Activated naive CD4-positive, alpha-beta T cell treated with anti-CD3 and anti-CD28 coated beads, Interleukin-2, amount 10 ng/mL, durations not matched to agents 7 days and 5 days (primary cell): ENCODE data around the gene BTNL3.

Experiments used
- CTCF ChIA-PET: fragments of 350-600 bp; sonication (Branson Sonifier 250); formaldehyde crosslinking; loops from one replicate; lab custom pipeline; 2021; ENCODE audit warnings: antibody characterized with exemption; lab: Charles Lee
- DNase-seq: peaks from one replicate; pipeline ENCODE4 v3.0.0-alpha.2; 2020
- H3K27ac Mint-ChIP-seq: one replicate; pipeline ENCODE4 v1.8.0; 2021; ENCODE audit warnings: mild to moderate bottlenecking, moderate library complexity, mixed read lengths
- H3K27me3 Mint-ChIP-seq: one replicate; pipeline ENCODE4 v1.8.0; 2021; ENCODE audit warnings: mild to moderate bottlenecking, mixed read lengths
- H3K36me3 Mint-ChIP-seq: one replicate; pipeline ENCODE4 v1.8.0; 2021; ENCODE audit warnings: mixed read lengths
- H3K4me1 Mint-ChIP-seq: one replicate; pipeline ENCODE4 v1.8.0; 2021; ENCODE audit warnings: mixed read lengths
- H3K4me3 Mint-ChIP-seq: one replicate; pipeline ENCODE4 v1.8.0; 2021; ENCODE audit warnings: mild to moderate bottlenecking, moderate library complexity, mixed read lengths
- H3K9me3 Mint-ChIP-seq: one replicate; pipeline ENCODE4 v1.8.0; 2021; ENCODE audit warnings: mixed read lengths

BTNL3 gene

DNA sequence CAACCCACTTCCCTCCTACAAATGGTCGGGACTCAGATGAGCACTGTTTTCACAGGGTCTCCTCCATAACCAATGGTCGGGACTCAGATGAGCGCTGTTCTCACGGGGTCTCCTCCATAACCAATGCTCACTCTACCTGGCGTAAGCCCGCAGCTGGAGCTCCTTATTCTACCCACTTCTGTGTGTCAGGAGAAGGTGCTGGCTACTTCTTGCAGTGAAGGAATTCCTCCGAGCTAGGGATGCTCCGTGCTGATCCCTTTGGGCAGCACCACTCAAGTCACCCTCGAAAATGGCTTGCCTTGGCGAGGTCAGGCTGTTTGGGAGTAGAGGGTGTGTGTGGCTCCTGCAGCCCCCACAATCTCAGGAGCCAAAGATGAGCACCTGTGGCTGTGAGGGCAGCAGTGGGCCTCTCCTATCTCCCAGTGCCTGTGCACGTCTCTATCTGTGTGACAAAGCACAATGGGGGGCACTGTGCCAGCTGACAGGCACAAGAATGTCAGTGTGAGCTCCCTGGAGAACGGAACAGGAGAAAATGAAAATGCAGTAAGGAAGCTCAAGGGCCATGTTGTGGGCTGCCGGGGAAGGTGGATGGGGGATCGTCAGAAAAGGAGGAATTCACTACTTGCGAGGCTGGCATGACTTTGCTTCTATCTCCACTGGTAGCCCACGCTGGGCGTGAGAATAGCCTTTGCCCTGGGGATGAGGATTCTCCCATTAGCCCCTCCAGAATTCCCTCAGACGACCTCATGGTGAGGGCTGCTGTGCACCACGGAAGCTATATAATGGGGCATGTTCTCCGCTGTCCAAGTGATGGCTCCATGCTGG lies 47.6 kb downstream of the BTNL3 start:
- no peak for DNase-seq
- CTCF ChIA-PET, result no interaction called here

DNA sequence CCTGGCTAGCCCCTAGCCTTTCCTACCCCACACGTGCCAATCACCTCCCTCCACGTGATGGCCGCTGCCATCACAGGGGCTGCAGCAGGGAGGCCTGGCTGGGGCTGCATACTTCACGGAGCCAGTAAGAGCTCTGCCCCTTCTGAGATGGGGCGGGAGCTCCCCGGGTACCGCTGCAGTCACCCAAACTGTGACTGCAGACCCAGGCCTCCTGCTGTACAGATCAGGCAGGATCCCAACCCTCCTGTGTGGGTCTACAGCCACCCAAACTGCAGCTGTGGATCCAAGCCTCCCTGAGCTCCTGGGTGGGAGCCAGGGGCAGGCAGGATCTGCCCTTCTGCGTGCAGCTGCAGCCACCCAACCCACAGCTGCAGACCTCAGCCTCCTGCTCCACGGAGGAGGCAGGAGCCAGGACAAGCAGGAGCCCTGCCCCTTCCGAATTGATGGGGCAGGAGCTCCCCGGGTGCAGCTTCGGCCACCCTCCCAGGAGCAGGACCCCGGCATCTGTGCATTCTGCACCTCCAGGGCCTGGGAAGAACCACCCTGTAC lies 48.2 kb downstream of the BTNL3 start:
- no peak overlapping the region for H3K4me3 Mint-ChIP-seq
- H3K27me3 Mint-ChIP-seq, result peaks cover 23% of the 10 kb centered on the region
- CTCF ChIA-PET, result no interaction called here
- H3K36me3 Mint-ChIP-seq, result no peaks in the 10 kb centered on the region
- H3K27ac Mint-ChIP-seq, result no peak overlapping the region
- no peak for DNase-seq
- no peaks in the 10 kb centered on the region for H3K4me1 Mint-ChIP-seq
- H3K9me3 Mint-ChIP-seq, result no peaks in the 10 kb centered on the region

More for the DNA sequence above, 47.6 kb downstream of the BTNL3 start:
- no peaks in the 10 kb centered on the region for H3K4me1 Mint-ChIP-seq
- H3K4me3 Mint-ChIP-seq, result no peak overlapping the region
- peaks cover 23% of the 10 kb centered on the region for H3K27me3 Mint-ChIP-seq
- no peak overlapping the region for H3K27ac Mint-ChIP-seq
- no peaks in the 10 kb centered on the region for H3K9me3 Mint-ChIP-seq
- no peaks in the 10 kb centered on the region for H3K36me3 Mint-ChIP-seq

DNA sequence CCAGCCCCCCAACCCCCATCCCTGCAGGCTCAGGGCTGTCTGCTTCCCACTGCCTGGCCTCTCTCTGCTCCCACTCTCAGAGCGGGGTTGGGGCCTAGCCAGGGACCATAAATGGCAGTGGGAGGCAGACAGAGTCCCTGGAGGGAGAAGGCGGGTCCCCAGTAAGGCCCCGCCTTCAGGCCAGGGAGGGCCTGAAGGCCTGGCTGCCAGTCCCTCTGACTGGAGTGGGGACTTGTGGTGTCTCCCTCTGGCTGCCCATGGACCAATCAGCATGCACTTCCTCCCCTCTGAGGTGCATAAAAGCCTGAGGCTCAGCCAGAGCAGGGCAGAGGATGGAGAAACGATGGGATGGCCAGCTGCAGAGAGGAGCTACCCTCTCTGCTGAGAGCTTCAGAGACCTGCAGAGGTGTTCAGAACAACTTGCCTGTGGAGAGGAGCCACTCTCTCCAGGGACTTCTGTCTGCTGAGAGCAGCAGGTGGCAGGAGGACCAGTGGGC lies 48.8 kb downstream of the BTNL3 start:
- H3K36me3 Mint-ChIP-seq, result no peaks in the 10 kb centered on the region
- no peak overlapping the region for H3K27ac Mint-ChIP-seq
- H3K27me3 Mint-ChIP-seq, result peaks cover 26% of the 10 kb centered on the region
- no peaks in the 10 kb centered on the region for H3K4me1 Mint-ChIP-seq
- DNase-seq, result no peak
- CTCF ChIA-PET, result no interaction called here
- no peaks in the 10 kb centered on the region for H3K9me3 Mint-ChIP-seq
- no peak overlapping the region for H3K4me3 Mint-ChIP-seq

DNA sequence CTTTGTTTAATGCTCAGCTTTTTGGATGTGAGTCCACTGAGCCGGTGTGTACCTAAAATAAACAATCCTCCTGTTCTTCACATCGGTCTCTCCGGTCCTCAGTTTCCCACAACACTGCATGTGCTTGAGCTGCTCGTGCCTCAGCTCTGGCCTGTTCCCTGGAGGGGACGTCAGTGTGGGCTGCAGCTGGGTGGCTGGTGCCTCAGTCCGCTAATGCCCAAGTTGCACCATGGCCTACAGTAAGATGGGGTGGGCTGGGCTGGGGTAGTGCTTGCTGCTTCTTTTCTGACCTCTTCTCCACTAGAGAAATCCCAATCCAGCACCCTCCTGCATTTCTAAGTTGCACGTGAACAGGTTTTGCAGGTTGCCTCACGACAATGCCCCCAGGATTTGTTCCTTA lies 50.8 kb downstream of the BTNL3 start:
- no peak overlapping the region for H3K4me3 Mint-ChIP-seq
- H3K27ac Mint-ChIP-seq, result no peak overlapping the region
- no peaks in the 10 kb centered on the region for H3K4me1 Mint-ChIP-seq
- H3K27me3 Mint-ChIP-seq, result peaks cover 35% of the 10 kb centered on the region
- H3K9me3 Mint-ChIP-seq, result no peaks in the 10 kb centered on the region
- CTCF ChIA-PET, result no interaction called here
- no peak for DNase-seq
- no peaks in the 10 kb centered on the region for H3K36me3 Mint-ChIP-seq

DNA sequence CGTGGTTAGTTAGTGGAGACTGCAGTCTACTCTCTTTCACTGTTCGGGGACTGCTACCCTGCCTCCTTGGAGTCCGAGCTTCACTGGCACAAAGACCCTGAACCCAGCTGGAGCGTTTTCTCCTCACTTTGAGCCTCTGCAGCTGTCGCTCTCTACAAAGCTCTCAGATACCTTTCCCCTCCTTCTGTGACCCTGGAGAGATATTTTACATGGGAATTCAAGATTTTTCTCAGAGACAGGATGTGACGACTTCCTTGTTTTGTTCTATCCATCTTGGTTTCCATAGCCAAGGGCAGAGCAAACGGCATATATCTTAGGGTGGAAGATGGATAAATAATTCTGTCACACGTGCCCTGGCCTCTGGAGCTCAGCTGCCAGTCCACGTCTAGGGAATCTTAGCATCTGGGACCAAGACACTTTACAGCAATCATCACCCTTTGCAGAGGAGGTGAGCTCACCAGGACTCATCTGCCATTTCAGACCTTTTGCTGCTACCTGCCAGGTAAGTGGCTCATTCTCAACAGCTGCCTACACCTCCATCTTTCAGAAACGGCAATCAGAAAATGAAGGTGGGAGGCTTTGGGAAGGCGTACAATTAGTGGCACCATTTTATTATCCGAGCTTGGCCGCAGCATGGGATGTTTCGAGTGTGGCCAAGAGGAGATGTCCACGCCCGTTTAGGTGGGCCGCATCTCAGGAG lies 51.4 kb downstream of the BTNL3 start, which contains the start of gene BTNL9:
Gene BTNL9, plus strand, starts transcription at position 336 of the 700 bp plus-strand sequence. CDS start 5,224 bp downstream, outside the sequence.
- CTCF ChIA-PET, result no interaction called here
- no peaks in the 10 kb centered on the region for H3K4me1 Mint-ChIP-seq
- H3K27ac Mint-ChIP-seq, result no peak within 1 kb of the TSS
- no peak for DNase-seq
- peaks cover 35% of the 10 kb centered on the region for H3K27me3 Mint-ChIP-seq
- no peaks in the 10 kb centered on the region for H3K36me3 Mint-ChIP-seq
- H3K4me3 Mint-ChIP-seq, result no peak within 1 kb of the TSS
- H3K9me3 Mint-ChIP-seq, result no peaks in the 10 kb centered on the region

DNA sequence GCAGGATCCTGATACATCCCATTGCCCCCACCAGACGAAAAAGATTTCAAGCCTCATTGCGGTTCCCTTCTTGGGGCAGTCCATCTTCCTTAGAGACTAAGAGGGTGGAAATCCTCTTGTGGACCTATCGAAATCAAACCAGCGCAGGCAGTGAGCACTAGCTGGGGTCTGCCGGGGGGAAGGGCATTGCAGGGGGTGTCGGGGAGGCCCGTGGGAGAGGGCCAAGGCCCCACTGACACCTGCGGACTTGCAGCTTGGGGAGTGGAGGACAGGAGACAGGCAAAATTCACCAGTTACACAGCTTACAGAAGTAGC lies 51.9 kb downstream of the BTNL3 start:
- Mint-ChIP-seq H3K27ac (no peak overlapping the region), H3K9me3 (no peaks in the 10 kb centered on the region), H3K4me3 (no peak overlapping the region), H3K36me3 (no peaks in the 10 kb centered on the region), H3K4me1 (no peaks in the 10 kb centered on the region), H3K27me3 (peaks cover 35% of the 10 kb centered on the region)
- CTCF ChIA-PET, result no interaction called here
- no peak for DNase-seq

DNA sequence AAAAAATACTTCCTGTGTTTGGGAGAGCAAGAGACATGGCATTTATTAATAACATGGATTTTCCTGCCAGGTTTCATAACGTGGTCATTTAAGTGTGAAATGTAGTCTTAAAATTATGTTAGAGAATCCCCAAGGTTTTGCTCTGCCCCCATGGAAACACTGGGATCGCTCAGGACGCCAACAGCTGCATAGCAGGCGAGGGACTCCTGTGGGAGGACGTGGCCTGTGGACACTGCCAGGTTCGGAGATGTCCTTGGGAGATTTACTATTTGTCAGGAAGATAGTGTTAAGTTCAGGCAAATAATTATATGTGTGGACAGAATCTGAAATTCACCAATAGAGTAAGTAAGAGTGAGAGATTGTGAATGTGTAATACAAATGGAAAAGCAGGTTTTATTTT lies 52.4 kb downstream of the BTNL3 start:
- no peak overlapping the region for H3K27ac Mint-ChIP-seq
- DNase-seq, result no peak
- H3K4me3 Mint-ChIP-seq, result no peak overlapping the region
- H3K27me3 Mint-ChIP-seq, result peaks cover 35% of the 10 kb centered on the region
- H3K4me1 Mint-ChIP-seq, result no peaks in the 10 kb centered on the region
- no peaks in the 10 kb centered on the region for H3K9me3 Mint-ChIP-seq
- H3K36me3 Mint-ChIP-seq, result no peaks in the 10 kb centered on the region
- CTCF ChIA-PET, result no interaction called here

DNA sequence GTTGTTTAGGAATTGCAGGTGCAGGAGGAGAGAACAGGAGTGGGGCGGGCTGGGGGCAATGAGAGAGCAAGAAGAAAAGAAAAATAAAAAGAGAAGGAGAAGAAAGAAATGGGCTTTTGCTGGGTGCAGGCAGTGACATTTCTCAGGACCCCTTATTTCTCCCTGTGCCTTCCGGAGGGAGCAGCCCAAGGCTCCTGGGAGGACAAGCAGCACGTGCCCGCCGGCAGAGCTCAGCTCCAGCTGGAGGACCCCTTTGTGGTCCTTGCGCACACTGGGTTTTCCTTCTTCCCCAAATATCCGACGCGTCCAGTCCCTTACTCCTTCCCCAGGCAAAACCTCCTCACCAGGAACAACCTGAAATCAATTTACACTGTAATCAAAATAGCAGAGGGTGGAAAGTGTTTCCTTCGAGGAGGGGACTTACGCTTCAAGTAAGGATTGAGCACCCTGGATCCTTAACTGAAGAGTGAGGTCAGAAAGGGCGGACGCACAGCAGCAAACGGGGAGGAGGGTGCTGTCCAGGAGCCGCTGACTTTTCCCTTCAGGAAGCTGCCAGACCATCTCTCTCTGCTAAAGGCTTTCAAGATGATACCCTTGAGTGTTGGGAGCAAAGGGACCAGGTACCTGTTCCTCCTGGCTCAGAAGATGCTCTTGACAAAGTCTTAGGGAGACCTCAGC lies 53.5 kb downstream of the BTNL3 start:
- Mint-ChIP-seq H3K4me3 (no peak overlapping the region), H3K27ac (no peak overlapping the region), H3K9me3 (no peaks in the 10 kb centered on the region), H3K4me1 (no peaks in the 10 kb centered on the region), H3K36me3 (no peaks in the 10 kb centered on the region), H3K27me3 (peaks cover 35% of the 10 kb centered on the region)
- DNase-seq, result no peak
- CTCF ChIA-PET, result no interaction called here

DNA sequence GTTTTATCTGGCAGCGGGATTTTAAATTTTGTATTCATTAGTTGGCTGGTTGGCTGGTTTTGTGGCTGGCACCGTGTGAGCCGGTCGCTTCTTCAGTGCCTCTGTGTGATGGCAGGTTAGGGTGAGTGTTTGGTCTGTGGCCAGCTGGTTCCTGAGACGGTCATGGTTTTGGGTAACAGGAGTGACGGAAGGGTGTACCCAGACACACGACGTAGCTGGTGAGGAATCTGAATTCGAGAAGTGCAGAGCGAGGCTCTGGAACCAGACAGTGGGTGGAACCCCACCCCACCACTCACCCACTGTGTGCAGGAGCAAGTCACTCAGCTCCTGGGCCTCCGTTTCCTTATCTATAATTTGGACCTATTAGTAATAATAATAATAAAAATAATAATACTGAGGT lies 54.1 kb downstream of the BTNL3 start:
- no peak overlapping the region for H3K4me3 Mint-ChIP-seq
- no peaks in the 10 kb centered on the region for H3K4me1 Mint-ChIP-seq
- DNase-seq, result no peak
- H3K36me3 Mint-ChIP-seq, result no peaks in the 10 kb centered on the region
- CTCF ChIA-PET, result no interaction called here
- H3K9me3 Mint-ChIP-seq, result no peaks in the 10 kb centered on the region
- no peak overlapping the region for H3K27ac Mint-ChIP-seq
- peaks cover 36% of the 10 kb centered on the region for H3K27me3 Mint-ChIP-seq

DNA sequence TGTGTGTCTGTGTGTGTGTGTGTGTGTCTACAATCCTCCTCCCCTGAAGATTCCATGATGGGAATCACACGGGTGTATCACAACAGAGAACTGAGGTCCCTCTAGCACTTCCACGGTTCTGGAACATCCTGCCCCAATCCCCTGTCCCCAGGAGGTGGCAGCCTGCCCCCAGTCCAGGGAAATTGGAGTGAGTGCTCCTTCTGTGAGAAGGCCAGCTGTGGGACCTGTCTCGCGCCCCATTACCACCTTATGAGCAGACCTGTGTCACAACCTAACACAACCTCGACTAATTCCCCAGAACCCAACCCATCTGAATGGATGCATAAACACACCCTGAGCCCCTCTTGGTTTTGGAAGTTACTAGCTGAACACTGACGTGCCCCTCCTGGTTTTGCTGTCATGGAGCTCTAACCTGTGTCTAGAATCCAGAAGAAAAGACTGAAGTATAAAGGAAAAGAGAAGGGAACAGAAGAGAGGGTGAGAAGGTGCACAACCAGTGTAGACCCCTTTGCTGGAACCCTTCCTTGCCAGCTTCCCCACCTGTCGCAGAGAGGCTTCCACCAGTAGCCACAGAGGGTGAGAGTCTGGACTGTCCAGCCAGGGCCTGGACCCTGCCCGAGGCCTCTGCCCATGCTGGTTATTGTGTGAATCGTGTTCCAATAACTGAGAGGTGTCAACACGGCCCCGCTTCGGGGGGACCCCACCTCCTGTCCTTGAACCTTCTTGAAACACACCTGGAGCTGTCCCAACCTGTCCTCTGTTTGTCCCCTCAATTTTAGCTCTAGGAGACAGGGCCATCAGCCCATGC lies 54.8 kb downstream of the BTNL3 start:
- peaks cover 41% of the 10 kb centered on the region for H3K27me3 Mint-ChIP-seq
- no peak overlapping the region for H3K27ac Mint-ChIP-seq
- H3K4me1 Mint-ChIP-seq, result no peaks in the 10 kb centered on the region
- no peak overlapping the region for H3K4me3 Mint-ChIP-seq
- H3K36me3 Mint-ChIP-seq, result no peaks in the 10 kb centered on the region
- no peaks in the 10 kb centered on the region for H3K9me3 Mint-ChIP-seq
- CTCF ChIA-PET, result no interaction called here
- DNase-seq, result no peak

DNA sequence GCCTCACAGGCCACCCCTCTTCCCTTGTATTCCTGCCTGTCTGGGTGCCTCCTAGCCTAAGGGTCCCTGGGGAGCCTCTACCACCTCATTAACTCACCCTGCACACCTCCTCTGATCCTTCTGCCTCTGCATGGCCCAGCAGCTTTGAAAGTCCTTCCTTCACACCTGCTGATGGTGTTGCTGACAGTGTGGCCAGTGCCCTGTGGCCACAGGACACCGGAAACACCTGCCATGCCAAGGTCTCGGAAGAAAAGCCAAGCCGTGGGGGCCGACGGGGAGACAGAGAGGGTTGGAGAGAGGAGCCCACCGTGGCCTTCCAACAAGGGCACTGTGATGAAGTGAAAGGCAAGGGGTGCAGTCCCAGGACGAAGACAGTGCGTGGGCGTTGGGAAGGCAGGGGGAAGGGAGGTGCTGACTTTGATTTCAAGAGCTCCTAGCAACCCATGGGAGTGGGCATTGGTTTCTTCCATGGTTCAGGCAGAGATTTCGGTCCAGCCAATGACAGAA lies 55.5 kb downstream of the BTNL3 start:
- CTCF ChIA-PET, result interaction anchor here (1.8 kb wide), 1 partner anchor 260 kb away, joined by 3 read pairs; no protein-coding TSS in a partner anchor
- no peaks in the 10 kb centered on the region for H3K36me3 Mint-ChIP-seq
- no peak overlapping the region for H3K27ac Mint-ChIP-seq
- no peak for DNase-seq
- no peaks in the 10 kb centered on the region for H3K9me3 Mint-ChIP-seq
- H3K27me3 Mint-ChIP-seq, result peaks cover 41% of the 10 kb centered on the region
- H3K4me3 Mint-ChIP-seq, result no peak overlapping the region
- no peaks in the 10 kb centered on the region for H3K4me1 Mint-ChIP-seq

DNA sequence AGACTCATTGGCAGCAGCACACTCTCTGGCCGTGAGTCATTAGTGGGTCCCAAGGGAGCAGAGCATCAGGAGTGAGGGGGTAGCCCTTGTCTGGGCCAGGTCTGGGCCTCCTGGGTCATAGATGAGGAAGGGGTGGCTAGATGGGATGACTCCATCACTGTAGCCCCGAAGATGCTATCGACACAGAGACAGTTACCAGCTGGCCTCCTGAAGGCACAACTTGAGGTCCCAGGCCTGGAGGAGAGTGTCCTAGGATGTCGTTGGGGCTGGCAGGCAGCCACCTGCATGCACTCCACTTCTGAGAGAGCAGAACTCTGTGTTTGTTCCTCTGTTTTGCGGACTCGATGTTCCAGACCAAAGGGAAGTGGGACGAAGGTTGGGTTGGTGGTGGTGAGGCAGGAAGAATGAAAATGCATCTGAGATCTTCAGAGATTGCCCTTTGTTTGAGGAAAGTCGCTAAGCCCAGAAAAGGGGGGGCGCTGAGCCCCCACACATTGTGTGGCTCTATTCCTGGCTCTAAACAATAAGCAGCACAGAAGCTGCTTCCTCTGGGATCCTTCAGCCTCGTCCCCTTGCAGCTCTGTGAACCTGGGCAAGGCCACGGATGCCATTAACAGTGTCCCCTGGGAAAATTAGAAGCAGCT lies 56.1 kb downstream of the BTNL3 start:
- no peaks in the 10 kb centered on the region for H3K4me1 Mint-ChIP-seq
- H3K4me3 Mint-ChIP-seq, result no peak overlapping the region
- peaks cover 42% of the 10 kb centered on the region for H3K27me3 Mint-ChIP-seq
- no peaks in the 10 kb centered on the region for H3K36me3 Mint-ChIP-seq
- H3K9me3 Mint-ChIP-seq, result no peaks in the 10 kb centered on the region
- CTCF ChIA-PET, result interaction anchor here (1.8 kb wide), 1 partner anchor 260 kb away, joined by 3 read pairs; no protein-coding TSS in a partner anchor
- no peak for DNase-seq
- H3K27ac Mint-ChIP-seq, result no peak overlapping the region

DNA sequence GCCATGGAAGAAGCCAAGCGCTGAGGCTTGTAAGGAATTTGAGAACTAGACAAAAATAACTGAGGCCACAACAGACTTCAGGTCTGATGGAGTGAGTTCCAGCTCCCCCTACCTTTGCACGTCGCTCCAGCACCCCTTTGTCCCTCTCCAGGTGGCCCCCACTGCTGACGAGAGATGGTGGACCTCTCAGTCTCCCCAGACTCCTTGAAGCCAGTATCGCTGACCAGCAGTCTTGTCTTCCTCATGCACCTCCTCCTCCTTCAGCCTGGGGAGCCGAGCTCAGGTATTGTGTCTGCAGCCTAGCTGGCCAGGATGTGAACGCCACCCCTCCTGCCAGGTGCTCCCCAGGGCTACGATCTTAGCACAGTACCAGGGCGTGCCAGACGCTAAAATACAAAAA lies 56.7 kb downstream of the BTNL3 start:
- CTCF ChIA-PET, result interaction anchor here (1.8 kb wide), 1 partner anchor 261 kb away, joined by 3 read pairs; no protein-coding TSS in a partner anchor
- no peaks in the 10 kb centered on the region for H3K36me3 Mint-ChIP-seq
- H3K4me1 Mint-ChIP-seq, result no peaks in the 10 kb centered on the region
- no peak for DNase-seq
- no peak overlapping the region for H3K27ac Mint-ChIP-seq
- peaks cover 42% of the 10 kb centered on the region for H3K27me3 Mint-ChIP-seq
- H3K4me3 Mint-ChIP-seq, result no peak overlapping the region
- H3K9me3 Mint-ChIP-seq, result no peaks in the 10 kb centered on the region
